GM21737 (cell line): Measurements from ENCODE around the gene KMT2B.
"Not testable (repeated sequence)": the region's sequence is repeated elsewhere in the genome, so short reads cannot be mapped to it uniquely, and the experiment has no call there.

Source experiments
- ATAC-seq: cut with Tn5 transposase; IDR thresholded peaks from one replicate; pipeline ENCODE4 v1.9.1; 2021; ENCODE audit warnings: mild to moderate bottlenecking, moderate library complexity; ENCODE audit not compliant: unreplicated experiment

KMT2B gene

GRCh38 chr19:35710784-35711723 is 6.7 kb upstream of the KMT2B start:
- ATAC-seq: peak; percentile 35

DNA sequence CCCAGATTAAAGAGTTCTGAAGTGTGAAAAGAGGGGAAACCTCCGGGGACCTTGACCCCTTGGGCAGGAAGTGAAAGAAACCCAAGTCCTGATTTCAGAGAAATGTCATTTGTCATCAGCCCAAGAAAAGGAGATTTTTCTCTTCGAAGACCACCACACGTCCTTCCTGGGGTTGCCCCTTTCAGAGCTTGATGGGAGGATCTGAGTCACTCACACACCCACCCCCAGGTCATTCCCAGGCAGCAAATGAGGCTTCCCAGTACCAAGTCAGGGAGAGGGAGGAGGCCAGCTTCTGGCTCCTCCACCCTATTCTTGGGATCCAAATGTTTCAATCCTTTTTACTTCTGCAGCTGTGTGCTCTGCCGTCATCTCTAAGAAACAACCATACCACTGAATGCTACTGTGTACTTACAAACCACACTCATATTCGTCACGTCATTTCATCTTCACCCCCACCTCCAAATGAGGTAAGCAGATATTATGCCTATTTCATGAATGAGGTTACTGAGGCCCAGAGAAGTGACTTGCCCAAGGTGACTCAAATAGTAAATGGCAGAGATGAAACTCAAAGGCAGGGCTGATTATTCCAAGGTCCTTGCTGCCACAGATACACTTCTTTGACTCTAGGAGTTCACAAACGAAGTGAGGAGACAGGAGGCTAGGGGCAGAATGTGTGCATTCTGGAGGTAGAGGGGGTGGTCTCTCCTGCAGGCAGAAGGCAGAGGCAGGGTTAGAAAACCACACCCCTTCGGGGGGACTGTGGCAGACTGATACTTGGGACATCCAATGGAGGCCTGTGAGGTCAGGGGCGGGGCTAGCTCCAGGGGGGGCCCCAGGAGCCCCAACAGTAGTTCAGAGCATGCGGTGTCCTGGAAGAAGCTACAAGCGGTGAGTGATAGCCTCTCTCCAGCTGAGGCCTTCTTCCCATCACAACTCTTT is 5.0 kb upstream of the KMT2B start:
- ATAC-seq: no peak

DNA sequence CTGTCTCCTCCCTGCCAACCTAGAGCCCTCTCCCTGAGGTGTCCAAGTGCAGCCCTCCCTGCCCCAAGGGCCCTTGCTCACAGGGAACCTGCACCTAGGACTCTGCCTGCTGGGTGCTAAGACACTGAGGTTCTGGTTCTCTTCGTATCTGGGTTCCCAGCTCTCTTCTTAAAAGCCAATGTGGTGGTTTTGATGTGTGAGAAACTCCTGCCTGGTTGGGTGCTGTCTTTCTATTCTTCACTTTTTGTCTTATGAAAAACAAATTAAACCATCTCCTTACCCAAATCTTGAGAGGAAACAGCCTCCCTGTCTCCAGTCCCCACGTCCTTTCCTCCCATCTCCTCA is 4.3 kb upstream of the KMT2B start:
- ATAC-seq: no peak

DNA sequence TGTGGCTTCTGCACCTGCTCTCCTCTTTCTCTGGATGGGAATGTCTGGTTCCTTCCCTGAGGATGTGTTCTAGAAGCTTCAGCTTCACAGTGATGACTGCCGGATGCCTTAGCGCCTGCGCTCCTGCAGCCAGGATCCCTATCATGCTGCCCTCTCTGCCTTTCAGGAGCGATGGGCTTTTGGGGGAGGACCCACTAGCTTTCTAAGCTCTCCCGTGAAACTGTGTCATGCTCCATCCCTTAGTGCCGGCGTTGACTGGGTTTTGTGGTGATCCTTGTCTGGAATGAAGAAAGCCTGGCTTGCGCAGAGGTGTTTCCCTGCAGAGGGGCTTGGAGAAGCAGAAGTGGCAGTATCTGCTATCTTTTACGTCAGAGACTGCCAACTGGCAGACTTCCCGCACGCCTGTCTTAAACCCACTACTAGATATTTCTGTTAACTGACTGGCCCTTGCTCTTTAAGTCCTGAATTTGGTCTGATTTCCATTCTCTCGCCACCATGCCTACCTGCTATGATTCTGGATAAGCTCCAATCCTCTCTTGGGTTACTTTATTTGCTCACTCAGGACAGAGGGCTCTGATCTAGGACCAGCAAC is 3.8 kb upstream of the KMT2B start:
- no peak for ATAC-seq

GRCh38 chr19:35714601-35715354 is 3.0 kb upstream of the KMT2B start:
- no peak for ATAC-seq

- ATAC-seq: no peak
Observed at GRCh38 chr19:35715355-35715809, 2.4 kb upstream of the KMT2B start.

DNA sequence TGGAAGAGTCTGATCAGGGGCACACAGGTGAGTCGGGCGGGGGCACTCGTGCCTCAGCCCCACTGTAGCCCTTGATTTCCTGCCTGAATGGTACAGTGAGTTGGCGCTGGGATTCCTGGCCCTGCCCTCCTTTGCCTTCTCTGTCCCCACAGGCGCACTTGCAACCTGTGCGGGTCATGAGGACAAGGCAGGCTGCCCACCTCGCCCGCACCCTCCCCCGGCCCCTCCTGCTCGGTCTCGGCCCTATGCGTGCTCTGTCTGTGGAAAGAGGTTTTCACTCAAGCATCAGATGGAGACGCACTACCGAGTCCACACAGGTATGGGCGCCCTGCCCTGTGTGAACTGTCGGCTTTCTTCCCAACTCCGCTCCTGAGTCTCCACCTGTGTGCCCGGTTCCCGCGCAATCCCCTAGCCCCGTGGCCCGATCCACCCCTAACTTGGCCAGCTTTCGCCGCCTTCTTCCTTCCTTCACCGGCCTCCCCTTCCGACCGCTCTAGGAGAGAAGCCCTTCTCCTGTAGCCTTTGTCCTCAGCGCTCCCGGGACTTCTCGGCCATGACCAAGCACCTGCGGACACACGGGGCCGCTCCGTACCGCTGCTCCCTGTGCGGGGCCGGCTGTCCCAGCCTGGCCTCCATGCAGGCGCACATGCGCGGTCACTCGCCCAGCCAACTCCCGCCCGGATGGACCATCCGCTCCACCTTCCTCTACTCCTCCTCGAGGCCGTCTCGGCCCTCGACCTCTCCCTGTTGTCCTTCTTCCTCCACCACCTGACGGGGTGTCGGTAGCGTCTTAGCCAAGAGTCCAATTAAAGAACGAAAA is 1.6 kb upstream of the KMT2B start:
- no peak for ATAC-seq

GRCh38 chr19:35716801-35717664 is 770 bp upstream of the KMT2B start:
- ATAC-seq: peak; percentile 58

- ATAC-seq: no peak
Observed at GRCh38 chr19:35718345-35719041, 690 bp downstream of the KMT2B start.

DNA sequence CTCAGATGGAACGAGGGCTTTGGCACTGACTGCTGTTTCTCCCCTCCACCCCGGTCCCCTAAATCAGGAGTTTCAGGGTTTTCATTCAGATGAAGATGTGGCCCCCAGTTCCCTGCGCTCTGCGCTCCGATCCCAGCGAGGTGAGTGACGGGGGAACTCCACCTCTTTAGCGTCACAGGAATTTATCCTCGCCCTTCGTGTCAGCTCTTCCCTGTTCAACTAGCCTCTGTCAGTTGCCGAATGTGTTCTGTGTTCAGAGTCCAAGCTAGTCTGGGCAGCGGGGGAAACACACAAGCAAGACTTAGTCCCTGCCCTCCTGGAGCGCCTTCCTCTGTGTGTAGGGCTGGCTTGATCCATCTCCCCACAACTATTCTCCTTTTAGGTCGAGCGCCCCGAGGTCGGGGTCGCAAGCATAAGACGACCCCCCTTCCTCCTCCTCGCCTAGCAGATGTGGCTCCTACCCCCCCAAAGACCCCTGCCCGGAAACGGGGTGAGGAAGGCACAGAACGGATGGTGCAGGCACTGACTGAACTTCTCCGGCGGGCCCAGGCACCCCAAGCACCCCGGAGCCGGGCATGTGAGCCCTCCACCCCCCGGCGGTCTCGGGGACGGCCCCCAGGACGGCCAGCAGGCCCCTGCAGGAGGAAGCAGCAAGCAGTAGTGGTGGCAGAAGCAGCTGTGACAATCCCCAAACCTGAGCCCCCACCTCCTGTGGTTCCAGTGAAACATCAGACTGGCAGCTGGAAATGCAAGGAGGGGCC is 1.8 kb downstream of the KMT2B start:
- ATAC-seq: no peak

GRCh38 chr19:35720163-35720524 is 2.3 kb downstream of the KMT2B start:
- ATAC-seq: no peak

DNA sequence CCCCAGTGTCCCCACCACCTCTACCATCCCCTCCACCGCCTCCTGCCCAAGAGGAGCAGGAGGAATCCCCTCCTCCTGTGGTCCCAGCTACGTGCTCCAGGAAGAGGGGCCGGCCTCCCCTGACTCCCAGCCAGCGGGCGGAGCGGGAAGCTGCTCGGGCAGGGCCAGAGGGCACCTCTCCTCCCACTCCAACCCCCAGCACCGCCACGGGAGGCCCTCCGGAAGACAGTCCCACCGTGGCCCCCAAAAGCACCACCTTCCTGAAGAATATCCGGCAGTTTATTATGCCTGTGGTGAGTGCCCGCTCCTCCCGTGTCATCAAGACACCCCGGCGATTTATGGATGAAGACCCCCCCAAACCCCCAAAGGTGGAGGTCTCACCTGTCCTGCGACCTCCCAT is 2.8 kb downstream of the KMT2B start:
- no peak for ATAC-seq

- ATAC-seq: no peak
Observed at GRCh38 chr19:35721374-35721773, 3.6 kb downstream of the KMT2B start.

GRCh38 chr19:35722461-35722860 is 4.7 kb downstream of the KMT2B start:
- ATAC-seq: no peak

GRCh38 chr19:35722897-35723296 is 5.1 kb downstream of the KMT2B start:
- no peak for ATAC-seq

GRCh38 chr19:35723671-35724070 is 5.9 kb downstream of the KMT2B start:
- ATAC-seq: no peak

DNA sequence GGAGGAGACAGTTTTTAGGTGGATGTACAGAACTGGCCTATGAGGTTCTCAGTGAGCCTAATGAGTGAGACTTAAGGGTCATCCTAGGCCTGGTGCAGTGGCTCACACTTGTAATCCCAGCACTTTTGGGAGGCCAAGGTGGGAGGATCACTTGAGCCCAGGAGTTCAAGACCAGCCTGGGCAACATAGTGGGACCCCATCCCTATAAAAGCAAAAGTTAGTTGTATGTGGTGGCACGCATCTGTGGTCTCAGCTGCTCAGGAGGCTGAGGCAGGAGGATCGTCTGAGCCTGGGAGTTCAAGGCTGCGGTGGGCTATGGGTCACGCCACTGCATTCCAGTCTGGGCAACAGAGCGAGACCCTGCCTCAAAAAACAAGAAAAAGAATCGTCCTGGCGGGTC is 6.3 kb downstream of the KMT2B start:
- ATAC-seq: not testable (repeated sequence)

DNA sequence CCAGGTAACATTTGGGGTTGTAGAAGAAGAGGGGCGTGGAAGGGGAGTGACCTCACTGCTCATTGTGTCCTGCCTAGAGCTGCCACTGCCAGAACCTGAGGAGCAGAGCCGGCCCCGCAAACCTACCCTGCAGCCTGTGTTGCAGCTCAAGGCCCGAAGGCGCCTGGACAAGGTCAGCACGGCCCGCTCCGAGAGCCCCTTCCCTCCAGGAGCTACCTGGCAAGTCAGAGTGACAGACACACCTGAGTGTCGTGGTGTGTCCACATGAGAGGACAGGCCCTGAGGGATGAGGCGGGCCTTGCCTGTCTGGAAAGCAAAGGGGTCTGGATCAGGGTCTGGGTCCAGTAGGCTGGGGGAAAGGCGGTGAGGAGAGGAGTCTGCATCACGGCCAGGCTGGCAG is 6.8 kb downstream of the KMT2B start:
- no peak for ATAC-seq
